H1 (cell line): ENCODE data around the gene MAGI2. TPM values are rescaled to one million over a fixed set of nuclear protein-coding genes. Genes with fewer than 3 reads are reported as not detected.

Experiments
- CTCF ChIA-PET: fragments of 300-600 bp; sonication (Branson Sonifier 250); formaldehyde crosslinking; loops from one replicate; lab custom pipeline; 2021; ENCODE audit not compliant: partially characterized antibody; lab: Charles Lee
- POLR2A ChIA-PET: fragments of 300-600 bp; sonication (Branson Sonifier 250); formaldehyde crosslinking; loops from one replicate; lab custom pipeline; 2021; ENCODE audit warnings: inconsistent platforms; ENCODE audit not compliant: partially characterized antibody; lab: Charles Lee
- DNase-seq, 2 experiments: peaks; one replicate each; pipeline versions ENCODE4 v3.0.0 to v3.0.0-alpha.2; 2010 to 2022; ENCODE audit warnings: low spot score in 2 of 2, low read depth in 1 of 2, mixed read lengths in 1 of 2
- FAIRE-seq: peaks from 2 replicates; lab custom pipeline; 2011; peaks lifted over from hg19 to GRCh38; lab: Jason Lieb, UNC
- H2AFZ ChIP-seq: 2 replicates; pipeline ENCODE4 v1.8.1; 2012; ENCODE audit warnings: low read length, inconsistent platforms
- H2AK5ac ChIP-seq: 2 replicates; pipeline ENCODE4 v1.6.1; 2013; ENCODE audit warnings: low read depth, low read length
- H2BK120ac ChIP-seq: replicated peaks from 2 replicates; pipeline ENCODE3; 2013; ENCODE audit warnings: low read depth, low read length, inconsistent platforms
- H2BK12ac ChIP-seq: 2 replicates; pipeline ENCODE4 v1.6.1; 2013; ENCODE audit warnings: low read depth, low read length
- H2BK15ac ChIP-seq: 2 replicates; pipeline ENCODE4 v1.6.1; 2013; ENCODE audit warnings: low read length
- H2BK20ac ChIP-seq: 2 replicates; pipeline ENCODE4 v1.6.1; 2013; ENCODE audit warnings: low read length
- H2BK5ac ChIP-seq: 2 replicates; pipeline ENCODE4 v1.6.1; 2013; ENCODE audit warnings: low read depth, low read length
- H3K14ac ChIP-seq: 2 replicates; pipeline ENCODE4 v1.6.1; 2013; ENCODE audit warnings: inconsistent platforms; ENCODE audit not compliant: insufficient read length
- H3K18ac ChIP-seq: 2 replicates; pipeline ENCODE4 v1.6.1; 2013; ENCODE audit warnings: low read length; ENCODE audit errors: extremely low read depth
- H3K23ac ChIP-seq: 2 replicates; pipeline ENCODE4 v1.6.1; 2013; ENCODE audit warnings: inconsistent platforms; ENCODE audit not compliant: insufficient read length
- H3K23me2 ChIP-seq: 2 replicates; pipeline ENCODE4 v1.6.1; 2013; ENCODE audit warnings: low read depth, low read length
- H3K27ac ChIP-seq: 2 replicates; pipeline ENCODE4 v1.6.1; 2011; ENCODE audit warnings: low read depth, low read length, inconsistent platforms
- H3K27me3 ChIP-seq, 4 experiments: replicated peaks in 1 of 4; 1 replicate in 1 of 4; 2 replicates in 3 of 4; pipeline versions ENCODE4 v1.6.1 to v1.8.1; 2011 to 2013; ENCODE audit warnings: low read length in 3 of 4, mild to moderate bottlenecking in 3 of 4, inconsistent platforms in 2 of 4, mixed read lengths in 2 of 4, moderate library complexity in 1 of 4; ENCODE audit not compliant: control insufficient read depth in 3 of 4, insufficient read depth in 3 of 4; ENCODE audit errors: extremely low read depth in 1 of 4
- H3K36me3 ChIP-seq, 4 experiments: 2 replicates each; pipeline versions ENCODE4 v1.6.1 to v1.8.1; 2011 to 2013; ENCODE audit warnings: mild to moderate bottlenecking in 4 of 4, low read length in 3 of 4, moderate library complexity in 2 of 4, control low read depth in 1 of 4, inconsistent platforms in 1 of 4; ENCODE audit not compliant: insufficient read depth in 4 of 4, control insufficient read depth in 2 of 4
- H3K4ac ChIP-seq: replicated peaks from 2 replicates; pipeline ENCODE3; 2013; ENCODE audit warnings: low read length, low read depth, mixed read lengths, inconsistent platforms; ENCODE audit not compliant: insufficient read length
- H3K4me1 ChIP-seq, 4 experiments: replicated peaks in 1 of 4; 1 replicate in 1 of 4; 2 replicates in 3 of 4; pipeline versions ENCODE4 v1.6.1 to v1.8.1; 2011 to 2013; ENCODE audit warnings: low read length in 3 of 4, inconsistent platforms in 2 of 4, mixed read lengths in 1 of 4; ENCODE audit not compliant: insufficient read depth in 4 of 4, control insufficient read depth in 3 of 4
- H3K4me2 ChIP-seq, 2 experiments: 2 replicates each; pipeline versions ENCODE4 v1.6.1 to v1.8.1; 2011 to 2013; ENCODE audit warnings: low read depth in 2 of 2, low read length in 2 of 2, control low read depth in 1 of 2, inconsistent platforms in 1 of 2, mild to moderate bottlenecking in 1 of 2; ENCODE audit not compliant: insufficient read depth in 1 of 2
- H3K4me3 ChIP-seq, 4 experiments: fragments of 200-600, 300-600 bp in 1 of 4; sonication (generic), shearing (Covaris generic), sonication (Bioruptor Twin) in 1 of 4; 2 replicates each; pipeline versions ENCODE4 v1.5.1 to v1.8.1; 2011 to 2016; ENCODE audit warnings: low read length in 4 of 4, low read depth in 3 of 4, control low read depth in 2 of 4, inconsistent platforms in 2 of 4, mild to moderate bottlenecking in 2 of 4, mixed read lengths in 1 of 4, moderate library complexity in 1 of 4; ENCODE audit not compliant: insufficient read depth in 2 of 4; ENCODE audit errors: extremely low read depth in 1 of 4
- H3K56ac ChIP-seq: replicated peaks from 2 replicates; pipeline ENCODE3; 2013; ENCODE audit warnings: low read depth, mild to moderate bottlenecking, mixed read lengths, low read length, inconsistent platforms; ENCODE audit not compliant: insufficient read length
- H3K79me1 ChIP-seq: 2 replicates; pipeline ENCODE4 v1.6.1; 2013; ENCODE audit warnings: low read depth, low read length, control low read depth
- H3K79me2 ChIP-seq, 2 experiments: 2 replicates each; pipeline versions ENCODE4 v1.6.1 to v1.8.1; 2012 to 2013; ENCODE audit warnings: low read length in 2 of 2, mild to moderate bottlenecking in 2 of 2, inconsistent platforms in 1 of 2; ENCODE audit not compliant: insufficient read depth in 2 of 2, control insufficient read depth in 1 of 2
- H3K9ac ChIP-seq, 4 experiments: replicated peaks in 1 of 4; 1 replicate in 1 of 4; 2 replicates in 3 of 4; pipeline versions ENCODE4 v1.6.1 to v1.8.1; 2011 to 2013; ENCODE audit warnings: low read depth in 3 of 4, low read length in 3 of 4, control low read depth in 2 of 4, mild to moderate bottlenecking in 2 of 4, moderate library complexity in 2 of 4, inconsistent platforms in 1 of 4; ENCODE audit errors: extremely low read depth in 1 of 4
- H3K9me3 ChIP-seq, 2 experiments: 2 replicates each; pipeline versions ENCODE4 v1.6.1 to v1.8.1; 2012 to 2013; ENCODE audit warnings: mild to moderate bottlenecking in 2 of 2, moderate library complexity in 2 of 2, control low read depth in 1 of 2, inconsistent platforms in 1 of 2, low read depth in 1 of 2, low read length in 1 of 2, mixed read lengths in 1 of 2; ENCODE audit not compliant: insufficient read depth in 2 of 2
- H4K20me1 ChIP-seq, 2 experiments: replicated peaks in 1 of 2; 2 replicates each; pipeline versions ENCODE3 to v1.8.1; 2011 to 2013; ENCODE audit warnings: inconsistent platforms in 2 of 2, low read length in 2 of 2, mild to moderate bottlenecking in 1 of 2; ENCODE audit not compliant: insufficient read depth in 2 of 2, control insufficient read depth in 1 of 2
- H4K5ac ChIP-seq: 2 replicates; pipeline ENCODE4 v1.6.1; 2013; ENCODE audit warnings: low read length, low read depth, mixed read lengths, inconsistent platforms; ENCODE audit not compliant: insufficient read length
- H4K8ac ChIP-seq: 2 replicates; pipeline ENCODE4 v1.8.0; 2013; ENCODE audit warnings: mild to moderate bottlenecking, moderate library complexity, low read length, inconsistent platforms; ENCODE audit not compliant: insufficient read depth; ENCODE audit errors: extremely low read depth
- H4K91ac ChIP-seq: replicated peaks from 2 replicates; pipeline ENCODE3; 2013; ENCODE audit warnings: low read length, mixed read lengths, inconsistent platforms; ENCODE audit not compliant: insufficient read length
- ASH2L ChIP-seq: fragments of 200-600, 300-600 bp; sonication (generic); IDR thresholded peaks from one replicate; pipeline ENCODE4 v1.7.1; 2017; ENCODE audit warnings: low read length
- CBX8 ChIP-seq: fragments of 300-800, 300-1000 bp; sonication (generic); IDR thresholded peaks from 2 replicates; pipeline ENCODE4 v1.7.1; 2016; ENCODE audit warnings: low read depth, low read length, borderline replicate concordance
- CHD1 ChIP-seq: IDR thresholded peaks from 2 replicates; pipeline ENCODE4 v1.6.1; 2012; ENCODE audit warnings: low read depth, low read length, improper control_type of control experiment
- CREB1 ChIP-seq: IDR thresholded peaks from 2 replicates; pipeline ENCODE4 v1.6.1; 2012; ENCODE audit warnings: inconsistent platforms
- CTBP2 ChIP-seq: IDR thresholded peaks from 2 replicates; pipeline ENCODE4 v1.7.0; 2011; ENCODE audit warnings: borderline replicate concordance, mild to moderate bottlenecking, moderate library complexity, mixed read lengths, low read length; ENCODE audit not compliant: insufficient read depth, insufficient read length
- EGR1 ChIP-seq: IDR thresholded peaks from 2 replicates; pipeline ENCODE4 v1.6.1; 2011; ENCODE audit warnings: low read depth, low read length, borderline replicate concordance
- GABPA ChIP-seq: IDR thresholded peaks from 2 replicates; pipeline ENCODE4 v1.6.1; 2011; ENCODE audit warnings: mild to moderate bottlenecking, low read length, moderate library complexity, borderline replicate concordance; ENCODE audit not compliant: insufficient read depth
- HDAC2 ChIP-seq, 2 experiments: fragments of 300-600 bp in 1 of 2; sonication (generic) in 1 of 2; IDR thresholded peaks; 2 replicates each; pipeline ENCODE4 v1.6.1; 2011 to 2012; ENCODE audit warnings: low read depth in 2 of 2, low read length in 2 of 2, mild to moderate bottlenecking in 2 of 2, moderate library complexity in 2 of 2, borderline replicate concordance in 1 of 2, inconsistent platforms in 1 of 2
- JUND ChIP-seq: IDR thresholded peaks from 2 replicates; pipeline ENCODE4 v1.6.1; 2011; ENCODE audit warnings: mild to moderate bottlenecking, improper control_type of control experiment, low read length
- KDM1A ChIP-seq: fragments of 200-600, 300-600 bp; sonication (generic); IDR thresholded peaks from 2 replicates; pipeline ENCODE4 v1.7.1; 2016; ENCODE audit warnings: mild to moderate bottlenecking, low read length, borderline replicate concordance
- RBBP5 ChIP-seq: IDR thresholded peaks from 2 replicates; pipeline ENCODE4 v1.7.1; 2012; ENCODE audit warnings: low read depth, mild to moderate bottlenecking, inconsistent platforms, low read length, moderate library complexity, borderline replicate concordance
- RFX5 ChIP-seq: IDR thresholded peaks from 2 replicates; pipeline ENCODE4 v1.6.1; 2011; ENCODE audit warnings: low read depth, low read length, improper control_type of control experiment, borderline replicate concordance
- SRF ChIP-seq: IDR thresholded peaks from 2 replicates; pipeline ENCODE4 v1.6.1; 2011; ENCODE audit warnings: mild to moderate bottlenecking, low read depth, low read length, moderate library complexity
- TEAD4 ChIP-seq: IDR thresholded peaks from 2 replicates; pipeline ENCODE4 v1.6.1; 2012; ENCODE audit warnings: low read depth, low read length, inconsistent platforms, mixed read lengths
- WGBS, 2 experiments: shearing (Covaris generic) in 1 of 2; methylation state at CpG; one replicate each; pipeline versions ENCODE4 v1.1.6 to v1.1.7; 2013 to 2015; ENCODE audit warnings: low lambda C conversion rate in 2 of 2, mixed read lengths in 2 of 2, inconsistent platforms in 1 of 2, low coverage in 1 of 2, missing lambda C conversion rate in 1 of 2; ENCODE audit not compliant: insufficient replicate concordance in 2 of 2, insufficient coverage in 1 of 2, insufficient read length in 1 of 2; ENCODE audit errors: extremely low coverage in 1 of 2, missing lambda C conversion rate in 1 of 2; 5-methylcytosine and 5-hydroxymethylcytosine counted together
- polyA plus RNA-seq, 7 experiments: library from polyadenylated mRNA; depleted of rRNA in 3 of 7; stranded (reverse) in 5 of 7; unstranded in 2 of 7; fragments of >200 nt in 5 of 7; fragments of 200-250 nt in 2 of 7; gene quantifications; 1 replicate in 5 of 7; 2 replicates in 1 of 7; 4 replicates in 1 of 7; pipeline versions ENCODE4 v1.2.1 to v1.2.3, GENCODE V29; 2011 to 2013; ENCODE audit warnings: missing spikeins in 2 of 7, mixed read lengths in 2 of 7
- total RNA-seq: library from RNA; stranded (reverse); fragmentation: NEBNext Ultra II Directional; extraction: Animal tissue kit (Norgen Biotek cat#: 25700); gene quantifications from 2 replicates; pipeline ENCODE4 v1.2.1, GENCODE V29; 2021

MAGI2 gene
- total and polyA plus RNA-seq, 2 of the 8 experiments (the other 6 are each of a cell fraction or from before 2014, with no cell fraction given), result 6.0 to 27.3 TPM

GRCh38 chr7:79157281-79157680 lies 296.2 kb downstream of the MAGI2 start:
- Histone ChIP-seq H3K9ac (no peak overlapping the region), H4K8ac (no peak overlapping the region), H3K79me2 (no peaks in the 10 kb centered on the region), H2BK120ac (no peak overlapping the region), H2AK5ac (no peak overlapping the region), H3K4me3 (no peak overlapping the region), H2BK12ac (no peak overlapping the region), H3K79me1 (no peaks in the 10 kb centered on the region), H3K56ac (no peak overlapping the region), H3K14ac (no peak overlapping the region), H3K23me2 (no peaks in the 10 kb centered on the region), H4K5ac (no peak overlapping the region), H2BK5ac (no peak overlapping the region), H3K9me3 (peaks cover 15 to 17% of the 10 kb centered on the region in 2 experiments), H4K91ac (no peak overlapping the region), H2BK20ac (no peak overlapping the region), H3K27ac (no peak overlapping the region), H3K18ac (no peak overlapping the region), H3K4me2 (no peak overlapping the region), H2AFZ (no peak overlapping the region), H2BK15ac (no peak overlapping the region), H3K27me3 (no peaks in the 10 kb centered on the region; a peak in 1 of 7 replicates), H3K4me1 (no peaks in the 10 kb centered on the region), H3K4ac (no peak overlapping the region), H3K23ac (no peak overlapping the region), H3K36me3 (no peaks in the 10 kb centered on the region; a peak in 1 of 8 replicates), H4K20me1 (no peaks in the 10 kb centered on the region)
- TF ChIP-seq EGR1 (no peak), HDAC2 (IDR thresholded peaks at IDR 0.05; ENCODE audit: borderline replicate concordance in 1 of 2, low read depth in 2 of 2, low read length in 2 of 2) (no peak), TEAD4 (no peak), CHD1 (no peak), CTBP2 (no peak), CREB1 (no peak), RFX5 (no peak), RBBP5 (no peak), SRF (no peak), KDM1A (no peak), CBX8 (no peak), JUND (no peak), GABPA (no peak), ASH2L (no peak)
- 88% methylated on average over 2 of the region's 2 CpGs; no CpG with 5 or more reads in 1 of the 2 experiments for WGBS, 2 experiments
- ChIA-PET CTCF (interaction anchor here (0.7 kb wide), 1 partner anchor 19 kb away, joined by 3 read pairs; no protein-coding TSS in a partner anchor), POLR2A (interaction anchor here (0.6 to 0.8 kb wide), 2 partner anchors 10 to 12 kb away, joined by 3 read pairs; no protein-coding TSS in a partner anchor)
- FAIRE-seq (no peak), DNase-seq (no peak)
